Activated CD4-positive, alpha-beta memory T cell treated with anti-CD3 and anti-CD28 coated beads for 36 hours (primary cell): ENCODE data around the gene EDEM1. TPM values are rescaled to one million over a fixed set of nuclear protein-coding genes. Genes with fewer than 3 reads are reported as not detected.

ENCODE experiments used
- CTCF ChIA-PET: fragments of 350-600 bp; sonication (Branson Sonifier 250); formaldehyde crosslinking; loops from one replicate; lab custom pipeline; 2021; ENCODE audit warnings: antibody characterized with exemption, inconsistent platforms; lab: Charles Lee
- POLR2A ChIA-PET: fragments of 350-600 bp; sonication (Branson Sonifier 250); formaldehyde crosslinking; loops from one replicate; lab custom pipeline; 2021; ENCODE audit warnings: antibody characterized with exemption; lab: Charles Lee
- DNase-seq: peaks from one replicate; pipeline ENCODE4 v3.0.0-alpha.2; 2020
- H3K27ac Mint-ChIP-seq: one replicate; pipeline ENCODE4 v1.8.0; 2021; ENCODE audit warnings: mixed read lengths
- H3K27me3 Mint-ChIP-seq: one replicate; pipeline ENCODE4 v1.8.0; 2021; ENCODE audit warnings: mixed read lengths
- H3K36me3 Mint-ChIP-seq: one replicate; pipeline ENCODE4 v1.8.0; 2021; ENCODE audit warnings: mixed read lengths
- H3K4me1 Mint-ChIP-seq: one replicate; pipeline ENCODE4 v1.8.0; 2021; ENCODE audit warnings: low read depth, mixed read lengths
- H3K4me3 Mint-ChIP-seq: one replicate; pipeline ENCODE4 v1.8.0; 2021; ENCODE audit warnings: mild to moderate bottlenecking, mixed read lengths
- H3K9me3 Mint-ChIP-seq: one replicate; pipeline ENCODE4 v1.8.0; 2021; ENCODE audit warnings: mixed read lengths
- intact Hi-C: fragments of 100-400 bp; cut with micrococcal nuclease; formaldehyde crosslinking; loops from one replicate; pipeline ENCODE4 v1.15.1; 2023
- total RNA-seq, 2 experiments: library from RNA; stranded (reverse); gene quantifications; one replicate each; pipeline ENCODE4 v1.2.3, GENCODE V29; 2021

The EDEM1 gene
- total RNA-seq, 2 experiments from 2014 or later: 192 to 203 TPM

DNA sequence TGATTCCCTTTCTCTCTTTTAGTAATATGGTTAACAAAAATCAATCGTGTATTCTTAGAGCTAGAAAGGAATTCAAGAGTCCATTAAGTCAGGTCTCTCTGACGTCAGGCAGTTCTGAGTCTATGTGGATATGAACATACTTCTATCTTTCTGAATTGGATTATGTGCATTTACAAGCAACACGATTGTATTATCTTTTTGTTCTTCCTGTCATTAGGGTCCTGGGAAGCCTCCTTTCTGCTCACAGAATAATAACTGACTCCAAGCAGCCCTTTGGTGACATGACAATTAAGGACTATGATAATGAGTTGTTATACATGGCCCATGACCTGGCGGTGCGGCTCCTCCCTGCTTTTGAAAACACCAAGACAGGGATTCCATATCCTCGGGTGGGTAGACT is 14.0 kb downstream of the EDEM1 start:
- ChIA-PET POLR2A (interaction anchor here (6.3 kb wide), 1 partner anchor 14 kb away, joined by 109 read pairs; the partner anchor contains the start of gene EDEM1), CTCF (interaction anchor here (0.6 kb wide), 1 partner anchor 8 kb away, joined by 3 read pairs; no protein-coding TSS in a partner anchor)
- no peak overlapping the region for H3K4me3 Mint-ChIP-seq
- DNase-seq: no peak
- peaks cover 75% of the 10 kb centered on the region for H3K36me3 Mint-ChIP-seq
- H3K27me3 Mint-ChIP-seq: no peaks in the 10 kb centered on the region
- H3K9me3 Mint-ChIP-seq: no peaks in the 10 kb centered on the region
- H3K27ac Mint-ChIP-seq: peak overlapping the region; percentile 73
- peaks cover 75% of the 10 kb centered on the region for H3K4me1 Mint-ChIP-seq
- intact Hi-C loops: no loop called here

DNA sequence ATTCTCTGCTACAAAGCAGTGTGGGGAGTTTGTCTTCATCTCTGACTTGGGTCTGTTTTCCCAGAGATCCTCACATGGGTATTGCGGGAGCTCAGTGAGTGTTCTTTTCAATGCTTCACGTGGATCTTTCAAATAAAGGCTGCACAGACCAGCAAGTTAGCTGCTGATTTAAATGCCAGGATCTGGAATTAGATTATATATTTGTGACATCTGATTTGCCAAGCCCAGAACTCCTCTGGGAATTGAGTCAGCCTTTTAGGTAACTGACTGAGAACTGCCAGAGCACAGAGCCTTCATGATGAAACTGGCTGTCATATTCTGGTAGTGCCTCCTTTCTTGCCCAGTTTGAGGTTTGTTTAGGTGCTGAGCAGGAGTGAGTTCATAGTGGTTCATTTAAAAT is 14.7 kb downstream of the EDEM1 start:
- CTCF ChIA-PET: interaction anchor here (0.6 kb wide), 1 partner anchor 9 kb away, joined by 3 read pairs; no protein-coding TSS in a partner anchor
- no peaks in the 10 kb centered on the region for H3K27me3 Mint-ChIP-seq
- intact Hi-C loops: no loop called here
- no peaks in the 10 kb centered on the region for H3K9me3 Mint-ChIP-seq
- peak overlapping the region; percentile 73 for H3K27ac Mint-ChIP-seq
- H3K4me3 Mint-ChIP-seq: no peak overlapping the region
- POLR2A ChIA-PET: no interaction called here
- H3K36me3 Mint-ChIP-seq: peaks cover 74% of the 10 kb centered on the region
- no peak for DNase-seq
- H3K4me1 Mint-ChIP-seq: peaks cover 68% of the 10 kb centered on the region

DNA sequence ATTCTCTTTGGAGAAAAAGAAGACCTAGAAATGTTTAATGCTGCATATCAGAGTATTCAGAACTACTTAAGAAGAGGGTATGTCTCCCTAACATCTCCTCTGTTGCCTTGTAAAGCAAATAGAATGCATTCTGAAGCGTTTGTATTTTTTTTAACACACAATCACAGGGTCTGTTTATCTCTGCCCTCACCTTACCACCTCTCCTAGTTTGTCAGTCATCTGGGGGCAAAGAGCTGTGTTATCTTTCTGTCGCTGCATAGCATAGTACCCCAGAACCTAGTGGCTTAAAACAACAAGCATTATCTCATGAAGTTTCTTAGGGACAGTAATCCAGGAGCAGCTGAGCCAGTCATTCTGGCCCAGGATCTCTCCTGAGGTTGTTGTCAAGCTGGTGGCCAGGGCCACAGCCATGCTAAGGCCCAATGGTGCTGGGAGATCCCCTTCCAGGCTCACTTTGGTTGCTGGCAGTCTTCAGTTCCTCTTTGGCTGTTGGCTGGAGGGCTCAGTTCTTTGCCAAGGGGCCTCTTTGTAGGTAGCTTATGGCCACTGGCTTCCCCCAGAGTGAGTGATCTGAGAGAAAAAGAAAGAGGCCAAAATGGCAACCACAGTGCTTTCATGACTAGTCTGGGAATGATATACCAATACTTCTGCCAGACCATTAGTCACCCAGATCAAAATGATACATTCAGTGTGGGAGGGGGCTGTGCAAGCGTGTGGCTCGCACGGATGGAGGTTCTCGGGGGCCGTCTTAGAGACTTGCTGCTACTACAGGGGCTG is 17.8 kb downstream of the EDEM1 start:
- intact Hi-C loops: loop anchor here (1.0 to 2.0 kb wide), 2 partner anchors 8 to 15 kb away; no protein-coding TSS in a partner anchor
- POLR2A ChIA-PET: interaction anchor here (0.9 to 2.7 kb wide), 6 partner anchors 8 to 370 kb away, joined by 3 to 20 read pairs (median 6); partner anchors contain the start of genes ARL8B and EDEM1
- no peak overlapping the region for H3K4me3 Mint-ChIP-seq

DNA sequence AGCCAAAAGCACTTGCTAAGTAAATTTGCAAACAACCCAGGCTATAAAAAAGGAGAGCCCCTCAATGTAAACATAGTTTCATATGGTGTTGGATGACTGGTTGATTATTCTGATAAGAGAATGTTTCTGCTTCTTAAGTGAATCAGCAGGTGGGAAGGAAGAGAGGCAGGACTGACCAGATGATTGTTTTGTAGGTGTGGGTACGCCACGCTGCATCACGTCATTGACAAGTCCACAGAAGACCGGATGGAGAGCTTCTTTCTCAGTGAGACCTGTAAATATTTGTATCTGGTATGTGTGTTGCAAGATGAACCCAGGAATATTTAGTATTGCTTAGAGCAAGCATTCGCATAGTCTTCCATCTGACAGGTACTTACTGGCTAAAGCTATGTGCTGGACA is 23.4 kb downstream of the EDEM1 start:
- Mint-ChIP-seq H3K36me3 (peaks cover 89% of the 10 kb centered on the region), H3K4me1 (peaks cover 25% of the 10 kb centered on the region), H3K27me3 (no peaks in the 10 kb centered on the region), H3K4me3 (no peak overlapping the region), H3K27ac (no peak overlapping the region), H3K9me3 (no peaks in the 10 kb centered on the region)
- CTCF ChIA-PET: no interaction called here
- intact Hi-C loops: no loop called here
- POLR2A ChIA-PET: no interaction called here
- no peak for DNase-seq

More for the DNA sequence above, 17.8 kb downstream of the EDEM1 start:
- peaks cover 43% of the 10 kb centered on the region for H3K4me1 Mint-ChIP-seq
- peak; percentile 74 for DNase-seq
- H3K9me3 Mint-ChIP-seq: no peaks in the 10 kb centered on the region
- H3K27me3 Mint-ChIP-seq: no peaks in the 10 kb centered on the region
- peaks cover 77% of the 10 kb centered on the region for H3K36me3 Mint-ChIP-seq
- CTCF ChIA-PET: interaction anchor here (1.0 to 1.6 kb wide), 2 partner anchors 9 to 19 kb away, joined by 3 read pairs; no protein-coding TSS in a partner anchor
- H3K27ac Mint-ChIP-seq: peak overlapping the region; percentile 89

DNA sequence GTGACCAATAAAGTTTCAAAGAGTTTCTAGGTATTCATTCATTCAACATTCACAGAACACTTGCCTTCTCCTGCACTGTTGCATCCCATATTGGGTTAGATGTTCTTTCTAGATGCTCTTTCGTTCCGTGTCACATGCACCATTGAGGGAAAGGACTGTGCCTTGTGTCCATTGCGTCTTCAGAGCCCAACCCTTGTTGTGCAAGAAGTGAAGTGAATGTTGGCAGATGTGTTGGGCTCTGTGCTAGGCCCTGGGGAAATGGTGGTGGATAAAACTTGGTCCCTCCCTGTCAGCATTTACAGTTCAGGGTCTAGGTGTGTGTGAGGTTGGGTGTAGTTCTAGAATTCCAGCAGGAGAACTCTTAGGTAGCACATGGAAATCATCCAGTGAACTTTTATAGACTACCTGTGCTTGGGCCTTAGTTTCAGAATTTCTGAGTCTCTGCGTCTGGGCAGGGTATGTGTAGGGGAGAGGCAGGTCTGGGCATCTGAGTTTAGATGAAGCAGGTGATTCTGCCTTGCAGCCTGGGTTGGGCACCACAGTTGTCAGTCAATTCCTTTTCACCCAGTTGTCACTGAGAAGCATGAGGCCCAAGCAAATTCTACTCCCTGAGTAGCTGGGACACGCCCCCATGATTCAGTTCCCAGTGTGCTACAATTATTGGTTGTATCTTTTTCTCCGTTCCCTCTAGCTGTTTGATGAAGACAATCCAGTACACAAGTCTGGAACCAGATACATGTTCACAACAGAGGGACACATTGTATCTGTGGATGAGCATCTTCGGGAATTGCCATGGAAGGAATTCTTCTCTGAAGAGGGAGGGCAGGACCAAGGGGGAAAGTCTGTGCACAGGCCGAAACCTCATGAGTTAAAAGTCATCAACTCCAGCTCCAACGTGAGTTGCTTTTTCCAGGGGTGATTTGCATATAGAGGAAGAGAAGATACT is 25.4 kb downstream of the EDEM1 start:
- H3K4me3 Mint-ChIP-seq: no peak overlapping the region
- peaks cover 86% of the 10 kb centered on the region for H3K36me3 Mint-ChIP-seq
- peaks cover 24% of the 10 kb centered on the region for H3K4me1 Mint-ChIP-seq
- ChIA-PET POLR2A (no interaction called here), CTCF (interaction anchor here (1.0 kb wide), 1 partner anchor 10 kb away, joined by 4 read pairs; no protein-coding TSS in a partner anchor)
- no peaks in the 10 kb centered on the region for H3K27me3 Mint-ChIP-seq
- intact Hi-C loops: no loop called here
- H3K9me3 Mint-ChIP-seq: no peaks in the 10 kb centered on the region
- no peak for DNase-seq
- peak overlapping the region; percentile 74 for H3K27ac Mint-ChIP-seq

DNA sequence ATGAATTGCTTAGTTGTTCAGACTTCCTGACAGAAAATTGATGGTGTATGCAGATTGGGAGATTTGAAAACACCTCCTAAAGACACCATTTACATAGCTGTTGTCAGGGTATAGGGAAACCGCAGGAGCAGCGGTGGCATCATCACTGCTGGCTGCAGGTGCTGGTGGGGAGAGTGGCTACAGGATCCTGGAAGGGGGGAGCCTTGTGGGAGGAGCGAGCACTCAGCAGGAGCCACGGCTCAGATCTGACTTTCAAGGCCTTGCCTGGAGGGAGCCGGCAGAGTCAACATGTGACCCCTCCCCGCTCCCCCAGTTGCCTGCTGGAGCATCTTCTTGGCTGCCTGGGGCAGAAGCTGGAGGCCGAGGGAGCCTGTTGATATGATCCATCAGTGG is 26.1 kb downstream of the EDEM1 start:
- H3K36me3 Mint-ChIP-seq: peaks cover 84% of the 10 kb centered on the region
- DNase-seq: no peak
- intact Hi-C loops: no loop called here

DNA sequence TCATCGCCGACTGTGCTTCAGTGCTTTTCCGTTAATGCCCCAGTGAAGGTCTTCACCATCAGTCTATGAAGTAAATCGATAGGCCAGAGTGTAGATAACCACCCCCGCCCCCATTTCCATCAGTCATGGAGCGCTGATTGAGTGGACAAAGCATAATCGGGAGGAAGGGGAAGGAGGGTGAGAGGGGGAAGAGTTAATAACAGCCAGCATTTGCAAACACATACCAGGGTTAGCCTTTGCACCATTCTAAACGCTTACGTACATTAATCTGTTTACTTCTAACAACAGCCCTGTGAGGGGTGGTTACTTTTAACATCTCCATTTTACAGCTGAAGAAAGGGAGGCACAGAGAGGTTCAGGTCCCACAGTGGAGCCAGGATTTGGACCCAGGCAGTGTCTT is 26.8 kb downstream of the EDEM1 start:
- peaks cover 23% of the 10 kb centered on the region for H3K4me1 Mint-ChIP-seq
- H3K27me3 Mint-ChIP-seq: no peaks in the 10 kb centered on the region
- peak overlapping the region; percentile 74 for H3K27ac Mint-ChIP-seq
- peaks cover 78% of the 10 kb centered on the region for H3K36me3 Mint-ChIP-seq
- intact Hi-C loops: no loop called here
- ChIA-PET POLR2A (no interaction called here), CTCF (no interaction called here)
- H3K4me3 Mint-ChIP-seq: no peak overlapping the region
- H3K9me3 Mint-ChIP-seq: no peaks in the 10 kb centered on the region
- DNase-seq: no peak

More for the DNA sequence above, 26.1 kb downstream of the EDEM1 start:
- ChIA-PET POLR2A (no interaction called here), CTCF (interaction anchor here (1.0 kb wide), 1 partner anchor 9 kb away, joined by 4 read pairs; no protein-coding TSS in a partner anchor)
- no peaks in the 10 kb centered on the region for H3K27me3 Mint-ChIP-seq
- peak overlapping the region; percentile 74 for H3K27ac Mint-ChIP-seq
- H3K4me1 Mint-ChIP-seq: peaks cover 24% of the 10 kb centered on the region
- no peak overlapping the region for H3K4me3 Mint-ChIP-seq
- H3K9me3 Mint-ChIP-seq: no peaks in the 10 kb centered on the region

DNA sequence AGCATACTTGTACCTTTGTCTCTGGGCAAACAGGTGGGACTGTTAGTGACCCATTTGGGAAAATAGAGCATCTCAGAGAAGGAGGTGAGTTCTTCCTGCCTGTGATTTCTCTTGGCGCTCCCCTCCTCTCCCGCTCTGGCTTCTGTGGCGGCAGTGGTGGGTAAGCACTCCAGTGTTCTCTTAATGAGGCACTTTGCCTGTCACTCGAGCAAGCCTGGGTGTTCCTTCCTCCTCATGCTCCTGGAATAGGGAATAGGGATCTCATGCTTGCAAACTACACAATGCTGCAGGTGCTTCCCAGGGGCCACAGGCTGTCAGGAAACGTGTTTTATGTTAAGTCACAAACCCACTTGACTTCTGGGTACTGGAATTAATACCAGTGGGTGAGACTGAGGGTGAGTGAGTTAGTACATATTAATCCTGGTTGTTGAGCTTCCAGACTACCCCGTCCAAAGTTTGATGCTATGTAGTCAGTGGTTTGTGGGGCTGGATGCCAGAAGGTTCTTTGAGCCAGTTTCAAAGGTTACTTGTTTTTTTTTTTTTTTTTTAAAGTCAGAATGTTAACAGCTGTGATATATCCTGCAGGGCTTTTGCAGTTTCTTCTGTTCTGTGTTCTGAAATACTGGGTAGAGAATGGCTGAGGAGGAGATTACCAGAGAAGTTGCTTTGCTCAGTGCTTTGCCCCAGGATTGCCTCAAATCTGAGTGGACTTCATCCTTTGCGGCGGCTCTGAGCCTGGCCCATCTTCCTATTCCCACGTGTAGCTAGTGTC is 30.5 kb downstream of the EDEM1 start:
- Mint-ChIP-seq H3K4me3 (no peak overlapping the region), H3K27me3 (no peaks in the 10 kb centered on the region), H3K4me1 (peaks cover 13% of the 10 kb centered on the region), H3K27ac (peak overlapping the region; percentile 54), H3K9me3 (no peaks in the 10 kb centered on the region), H3K36me3 (peaks cover 49% of the 10 kb centered on the region)
- POLR2A ChIA-PET: interaction anchor here (0.6 to 0.7 kb wide), 2 partner anchors 57 to 211 kb away, joined by 3 to 4 read pairs; no protein-coding TSS in a partner anchor
- CTCF ChIA-PET: no interaction called here
- intact Hi-C loops: no loop called here
- no peak for DNase-seq

DNA sequence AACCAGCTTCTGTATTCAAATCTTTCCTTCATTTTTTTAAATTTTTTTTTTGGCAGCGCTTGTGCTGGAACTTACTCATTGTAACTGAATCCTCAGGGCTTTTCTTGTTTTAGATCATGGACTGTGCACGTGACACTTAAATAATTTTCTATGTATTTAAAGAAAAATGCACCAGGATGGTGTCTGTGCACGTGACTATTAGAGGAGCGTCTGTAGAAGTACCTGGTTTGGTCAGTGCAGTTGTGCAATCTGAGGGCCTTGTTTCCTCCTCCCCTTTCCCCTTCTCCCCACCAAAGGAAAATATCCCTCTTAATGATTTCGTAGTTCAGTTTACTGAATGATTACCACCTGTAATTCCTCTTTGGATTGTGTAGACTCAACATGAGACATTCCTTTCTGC is 31.3 kb downstream of the EDEM1 start:
- no peaks in the 10 kb centered on the region for H3K9me3 Mint-ChIP-seq
- H3K36me3 Mint-ChIP-seq: peaks cover 41% of the 10 kb centered on the region
- peaks cover 6% of the 10 kb centered on the region for H3K4me1 Mint-ChIP-seq
- no peaks in the 10 kb centered on the region for H3K27me3 Mint-ChIP-seq
- no peak for DNase-seq
- CTCF ChIA-PET: no interaction called here
- H3K4me3 Mint-ChIP-seq: no peak overlapping the region
- peak overlapping the region; percentile 54 for H3K27ac Mint-ChIP-seq
- intact Hi-C loops: no loop called here
- POLR2A ChIA-PET: interaction anchor here (0.6 kb wide), 1 partner anchor 58 kb away, joined by 3 read pairs; no protein-coding TSS in a partner anchor

DNA sequence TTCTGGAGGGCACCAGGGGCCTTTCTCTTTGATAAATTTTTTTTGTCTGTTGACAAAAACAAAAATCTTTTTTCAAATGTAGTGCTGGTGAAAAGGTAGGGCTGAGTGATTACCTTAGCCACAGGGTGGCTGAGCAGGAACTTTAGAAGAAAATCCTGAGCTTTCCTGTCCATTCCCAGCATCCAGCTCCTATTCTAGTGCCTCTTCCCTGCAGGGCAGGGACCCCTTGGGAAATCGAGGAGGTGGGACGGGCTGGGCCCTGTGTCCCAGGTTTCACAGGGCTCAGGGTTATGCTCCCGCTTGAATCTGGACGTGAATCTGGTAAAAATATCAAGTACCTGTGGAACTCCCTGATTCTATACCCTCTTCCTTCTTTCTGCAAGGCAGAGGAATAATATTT is 31.7 kb downstream of the EDEM1 start:
- Mint-ChIP-seq H3K4me1 (peaks cover 6% of the 10 kb centered on the region), H3K27ac (peak overlapping the region; percentile 54), H3K9me3 (no peaks in the 10 kb centered on the region), H3K4me3 (no peak overlapping the region), H3K36me3 (peaks cover 37% of the 10 kb centered on the region), H3K27me3 (no peaks in the 10 kb centered on the region)
- intact Hi-C loops: no loop called here
- CTCF ChIA-PET: no interaction called here
- no peak for DNase-seq
- POLR2A ChIA-PET: no interaction called here

DNA sequence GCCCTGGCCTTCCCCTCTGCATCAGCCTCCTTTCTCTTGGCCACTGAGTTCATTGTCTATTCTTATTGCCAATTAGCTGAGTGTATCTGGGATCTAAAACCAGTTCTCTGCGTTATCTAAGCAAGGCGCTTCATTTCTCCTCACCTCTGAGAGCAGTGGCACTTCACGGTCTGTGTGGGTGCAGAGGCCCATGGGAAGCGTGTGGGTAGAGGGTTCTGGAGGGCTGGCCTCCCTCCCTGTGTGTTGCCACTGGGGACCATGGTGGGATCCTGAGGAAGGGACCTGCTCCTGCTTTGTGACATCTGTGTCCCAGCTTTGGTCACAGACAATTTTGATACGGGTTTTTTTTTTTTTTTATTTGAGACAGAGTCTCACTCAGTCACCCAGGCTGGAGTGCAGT is 32.7 kb downstream of the EDEM1 start:
- ChIA-PET CTCF (interaction anchor here (0.8 kb wide), 1 partner anchor 475 kb away, joined by 3 read pairs; no protein-coding TSS in a partner anchor), POLR2A (interaction anchor here (0.8 kb wide), 1 partner anchor 23 kb away, joined by 3 read pairs; no protein-coding TSS in a partner anchor)
- no peak for DNase-seq
- Mint-ChIP-seq H3K4me1 (peaks cover 6% of the 10 kb centered on the region), H3K36me3 (peaks cover 27% of the 10 kb centered on the region), H3K9me3 (no peaks in the 10 kb centered on the region), H3K4me3 (no peak overlapping the region), H3K27me3 (no peaks in the 10 kb centered on the region), H3K27ac (peak overlapping the region; percentile 52)
- intact Hi-C loops: loop anchor here (10.0 kb wide), 2 partner anchors 115 to 515 kb away; no protein-coding TSS in a partner anchor
